CMK (cell line): ENCODE data around the gene ATP6V0A4.
"Not testable (repeated sequence)": the region's sequence is repeated elsewhere in the genome, so short reads cannot be mapped to it uniquely, and the experiment has no call there.

ENCODE experiments used
- DNase-seq: peaks from one replicate; pipeline ENCODE4 v3.0.0-alpha.2; 2010; ENCODE audit warnings: low read depth

ATP6V0A4 gene

GRCh38 chr7:138797715-138798320 is at the start of gene ATP6V0A4, which contains the start of gene TMEM213:
Gene ATP6V0A4 (minus strand): TSS chr7:138798196. CDS start chr7:138771247, 26,949 bp downstream.
Gene TMEM213 (plus strand): TSS chr7:138797994. CDS start chr7:138798105, 111 bp downstream.
- no peak for DNase-seq

- DNase-seq: no peak
These were observed 47.7 kb upstream of the ATP6V0A4 start for GRCh38 chr7:138845711-138846110.

- no peak for DNase-seq
These were observed 45.9 kb upstream of the ATP6V0A4 start for GRCh38 chr7:138843632-138844580.

GRCh38 chr7:138842111-138842510 is 44.1 kb upstream of the ATP6V0A4 start:
- no peak for DNase-seq

GRCh38 chr7:138838166-138838565 is 40.2 kb upstream of the ATP6V0A4 start:
- DNase-seq: no peak

- DNase-seq: no peak
These were observed 39.6 kb upstream of the ATP6V0A4 start for GRCh38 chr7:138837627-138838026.

GRCh38 chr7:138835087-138835486 is 37.1 kb upstream of the ATP6V0A4 start:
- no peak for DNase-seq

GRCh38 chr7:138834583-138834982 is 36.6 kb upstream of the ATP6V0A4 start:
- DNase-seq: no peak

GRCh38 chr7:138833596-138833995 is 35.6 kb upstream of the ATP6V0A4 start:
- DNase-seq: no peak

- no peak for DNase-seq
These were observed 35.0 kb upstream of the ATP6V0A4 start for GRCh38 chr7:138832966-138833365.

- DNase-seq: no peak
These were observed 31.3 kb upstream of the ATP6V0A4 start for GRCh38 chr7:138829335-138829734.

- no peak for DNase-seq
These were observed 30.3 kb upstream of the ATP6V0A4 start for GRCh38 chr7:138828302-138828701.

- DNase-seq: no peak
These were observed 27.2 kb upstream of the ATP6V0A4 start for GRCh38 chr7:138825049-138825721.

- DNase-seq: no peak
These were observed 25.0 kb upstream of the ATP6V0A4 start for GRCh38 chr7:138822867-138823535.

- no peak for DNase-seq
These were observed 23.9 kb upstream of the ATP6V0A4 start for GRCh38 chr7:138821912-138822311.

- DNase-seq: no peak
These were observed 21.6 kb upstream of the ATP6V0A4 start for GRCh38 chr7:138819625-138820024.

GRCh38 chr7:138816650-138817049 is 18.7 kb upstream of the ATP6V0A4 start:
- no peak for DNase-seq

GRCh38 chr7:138814816-138815332 is 16.9 kb upstream of the ATP6V0A4 start:
- DNase-seq: no peak

- DNase-seq: no peak
These were observed 15.9 kb upstream of the ATP6V0A4 start for GRCh38 chr7:138813945-138814344.

- DNase-seq: not testable (repeated sequence)
These were observed 13.3 kb upstream of the ATP6V0A4 start for GRCh38 chr7:138811327-138811726.

- no peak for DNase-seq
These were observed 11.3 kb upstream of the ATP6V0A4 start for GRCh38 chr7:138809346-138809745.

- DNase-seq: no peak
These were observed 6.6 kb upstream of the ATP6V0A4 start for GRCh38 chr7:138804618-138805017.
